ENCODE results near the gene IDH1.
"Not testable (repeated sequence)": the region's sequence is repeated elsewhere in the genome, so short reads cannot be mapped to it uniquely, and the experiment has no call there.

Gene IDH1

GRCh38 chr2:208256849-208257813 is 2.3 kb upstream of the IDH1 start:
- not testable (repeated sequence) for DNase-seq (ENCODE audit: low spot score)

GRCh38 chr2:208256192-208256782 is 1.4 kb upstream of the IDH1 start:
- peak; percentile 51 for DNase-seq (ENCODE audit: low spot score)

- no peak for DNase-seq (ENCODE audit: low spot score)
Measured at GRCh38 chr2:208255557-208256106, 761 bp upstream of the IDH1 start.

- DNase-seq (ENCODE audit: low spot score): peak; percentile 83
Measured at GRCh38 chr2:208254118-208254870, 577 bp downstream of the IDH1 start.

GRCh38 chr2:208253600-208254117 is 1.2 kb downstream of the IDH1 start:
- DNase-seq (ENCODE audit: low spot score): no peak

GRCh38 chr2:208252716-208253492 is 2.0 kb downstream of the IDH1 start:
- no peak for DNase-seq (ENCODE audit: low spot score)

- DNase-seq (ENCODE audit: low spot score): no peak
Measured at GRCh38 chr2:208251098-208251497, 3.8 kb downstream of the IDH1 start.

GRCh38 chr2:208250388-208250787 is 4.5 kb downstream of the IDH1 start:
- no peak for DNase-seq (ENCODE audit: low spot score)

GRCh38 chr2:208249296-208249695 is 5.6 kb downstream of the IDH1 start:
- no peak for DNase-seq (ENCODE audit: low spot score)

- DNase-seq (ENCODE audit: low spot score): no peak
Measured at GRCh38 chr2:208248601-208249000, 6.3 kb downstream of the IDH1 start.

GRCh38 chr2:208245746-208246145 is 9.1 kb downstream of the IDH1 start:
- DNase-seq (ENCODE audit: low spot score): no peak

- no peak for DNase-seq (ENCODE audit: low spot score)
Measured at GRCh38 chr2:208244422-208244821, 10.4 kb downstream of the IDH1 start.

GRCh38 chr2:208240619-208241209 is 14.2 kb downstream of the IDH1 start:
- no peak for DNase-seq (ENCODE audit: low spot score)

- DNase-seq (ENCODE audit: low spot score): no peak
Measured at GRCh38 chr2:208239770-208240493, 14.9 kb downstream of the IDH1 start.

- no peak for DNase-seq (ENCODE audit: low spot score)
Measured at GRCh38 chr2:208235860-208236259, 19.0 kb downstream of the IDH1 start.

- no peak for DNase-seq (ENCODE audit: low spot score)
Measured at GRCh38 chr2:208234786-208235185, 20.1 kb downstream of the IDH1 start.

- no peak for DNase-seq (ENCODE audit: low spot score)
Measured at GRCh38 chr2:208228476-208228875, 26.4 kb downstream of the IDH1 start.

- DNase-seq (ENCODE audit: low spot score): no peak
Measured at GRCh38 chr2:208227581-208228232, 27.2 kb downstream of the IDH1 start.

GRCh38 chr2:208224802-208225201 is 30.1 kb downstream of the IDH1 start:
- no peak for DNase-seq (ENCODE audit: low spot score)

- no peak for DNase-seq (ENCODE audit: low spot score)
Measured at GRCh38 chr2:208222351-208222750, 32.5 kb downstream of the IDH1 start.
